ENCODE results near the gene RASSF9.

DNA sequence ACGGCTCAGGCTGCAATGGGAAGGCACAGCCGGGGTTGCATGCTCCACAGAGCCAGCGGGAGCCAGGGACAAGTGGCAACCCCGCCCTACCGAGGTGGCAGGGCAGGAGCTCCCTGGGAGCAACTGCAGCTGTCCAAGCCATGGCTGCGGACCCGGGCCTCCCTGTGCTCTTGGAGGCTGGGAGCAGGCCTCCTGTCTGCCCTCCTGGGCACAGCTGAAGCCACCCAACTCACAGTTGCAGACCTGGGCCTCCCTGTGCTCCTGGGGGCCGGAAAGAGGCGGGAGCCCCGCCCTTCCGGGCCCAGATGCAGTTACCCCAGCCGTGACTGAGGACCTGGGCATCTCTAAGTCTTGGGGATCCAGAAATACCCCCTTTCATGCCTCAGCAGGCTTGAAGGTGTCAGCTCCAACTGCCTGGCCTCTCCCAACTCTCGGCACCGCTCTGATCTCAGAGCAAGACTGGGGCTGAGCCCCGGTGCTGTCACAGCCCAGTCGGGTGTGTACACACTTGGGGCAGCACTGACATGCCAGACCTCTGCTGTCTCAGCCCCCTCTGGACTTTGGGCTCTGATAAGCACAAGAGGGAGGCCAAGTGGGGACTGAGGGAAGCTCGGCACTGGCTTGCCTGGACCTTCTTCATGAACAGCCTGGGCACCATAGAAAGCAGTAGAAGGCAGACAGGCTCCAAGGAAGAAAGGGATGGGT is 7.5 kb upstream of the RASSF9 start:
- TF ChIP-seq YY1 (IDR thresholded peaks at IDR 0.05; ENCODE audit: insufficient read depth, insufficient read length) (no peak), ZNF274 (IDR thresholded peaks at IDR 0.05; ENCODE audit: low read depth, low read length) (no peak)

Measured in NT2/D1 (cell line).